GM18511 (cell line): ENCODE data around the gene SNX9.
"Not testable (repeated sequence)": the region's sequence is repeated elsewhere in the genome, so short reads cannot be mapped to it uniquely, and the experiment has no call there.

Source experiments
- ATAC-seq: cut with Tn5 transposase; IDR thresholded peaks from one replicate; pipeline ENCODE4 v1.9.1; 2021; ENCODE audit warnings: mild to moderate bottlenecking, moderate library complexity; ENCODE audit not compliant: unreplicated experiment

SNX9 gene

GRCh38 chr6:157830354-157831017, 7.4 kb downstream of the SNX9 start:
- ATAC-seq: peak; percentile 90

GRCh38 chr6:157831018-157831369, 7.9 kb downstream of the SNX9 start:
- no peak for ATAC-seq

GRCh38 chr6:157831424-157832249, 8.6 kb downstream of the SNX9 start:
- no peak for ATAC-seq

GRCh38 chr6:157832250-157832967, 9.4 kb downstream of the SNX9 start:
- no peak for ATAC-seq

GRCh38 chr6:157834549-157834948, 11.5 kb downstream of the SNX9 start:
- ATAC-seq: no peak

GRCh38 chr6:157838718-157839430, 15.8 kb downstream of the SNX9 start:
- ATAC-seq: no peak

GRCh38 chr6:157839606-157840005, 16.6 kb downstream of the SNX9 start:
- ATAC-seq: no peak

- no peak for ATAC-seq
These were observed 17.2 kb downstream of the SNX9 start for GRCh38 chr6:157840261-157840660.

- no peak for ATAC-seq
These were observed 17.7 kb downstream of the SNX9 start for GRCh38 chr6:157840776-157841175.

- peak; percentile 85 for ATAC-seq
These were observed 18.3 kb downstream of the SNX9 start for GRCh38 chr6:157841211-157841840.

- ATAC-seq: no peak
These were observed 19.2 kb downstream of the SNX9 start for GRCh38 chr6:157842212-157842611.

GRCh38 chr6:157844196-157844595, 21.1 kb downstream of the SNX9 start:
- ATAC-seq: not testable (repeated sequence)

- peak; percentile 3 for ATAC-seq
These were observed 22.6 kb downstream of the SNX9 start for GRCh38 chr6:157845493-157846259.

- no peak for ATAC-seq
These were observed 24.8 kb downstream of the SNX9 start for GRCh38 chr6:157847846-157848245.

- no peak for ATAC-seq
These were observed 25.6 kb downstream of the SNX9 start for GRCh38 chr6:157848693-157849092.

GRCh38 chr6:157849288-157850017, 26.4 kb downstream of the SNX9 start:
- ATAC-seq: no peak

GRCh38 chr6:157850030-157850429, 27.0 kb downstream of the SNX9 start:
- ATAC-seq: no peak

- no peak for ATAC-seq
These were observed 30.2 kb downstream of the SNX9 start for GRCh38 chr6:157853018-157853805.
